Thymus (tissue), 11 donors: ENCODE data around the gene CNTRL. TPM values are rescaled to one million over a fixed set of nuclear protein-coding genes. Genes with fewer than 3 reads are reported as not detected.

Experiments used
- DNase-seq, 9 donors: peaks; one replicate each; pipeline ENCODE4 v3.0.0-alpha.2; 2013; ENCODE audit warnings: low spot score in 9 of 9, low read depth in 6 of 9, missing footprints in 1 of 9
- H3K27ac ChIP-seq, 2 donors: one replicate each; pipeline ENCODE4 v1.5.1; 2013; ENCODE audit warnings: control low read depth in 1 of 2, low read depth in 1 of 2, low read length in 1 of 2, mild to moderate bottlenecking in 1 of 2, moderate library complexity in 1 of 2
- H3K27me3 ChIP-seq, 2 donors: one replicate each; pipeline ENCODE4 v1.5.1; 2013; ENCODE audit warnings: low read length in 1 of 2; ENCODE audit not compliant: control insufficient read depth in 2 of 2, insufficient read depth in 1 of 2
- H3K36me3 ChIP-seq, 2 donors: one replicate each; pipeline ENCODE4 v1.5.1; 2013; ENCODE audit warnings: low read length in 1 of 2, mild to moderate bottlenecking in 1 of 2, moderate library complexity in 1 of 2; ENCODE audit not compliant: control insufficient read depth in 2 of 2, insufficient read depth in 2 of 2
- H3K4me1 ChIP-seq, 2 donors: one replicate each; pipeline ENCODE4 v1.5.1; 2013; ENCODE audit warnings: low read length in 2 of 2; ENCODE audit not compliant: control insufficient read depth in 2 of 2, insufficient read depth in 2 of 2
- H3K4me3 ChIP-seq, 2 donors: one replicate each; pipeline ENCODE4 v1.5.1; 2013; ENCODE audit warnings: low read length in 2 of 2, control low read depth in 1 of 2, mild to moderate bottlenecking in 1 of 2
- H3K9me3 ChIP-seq, 2 donors: one replicate each; pipeline ENCODE4 v1.5.1; 2013; ENCODE audit warnings: low read length in 1 of 2, mild to moderate bottlenecking in 1 of 2; ENCODE audit not compliant: control insufficient read depth in 2 of 2, insufficient read depth in 1 of 2
- WGBS: extraction: QIAGEN DNeasy Blood & Tissue Kit; methylation state at CpG from one replicate; pipeline ENCODE4 v1.1.7; 2013; 5-methylcytosine and 5-hydroxymethylcytosine counted together
- polyA plus RNA-seq: library from polyadenylated mRNA; stranded (reverse); fragments of 200-250 nt; gene quantifications from one replicate; pipeline ENCODE4 v1.2.3, GENCODE V29; 2013
- total RNA-seq: library from RNA; stranded (reverse); fragments of 120-200 nt; gene quantifications from one replicate; pipeline ENCODE4 v1.2.4, GENCODE V29; 2013
- donor health status: healthy.

CNTRL gene
- total and polyA plus RNA-seq, 2 donors = 24.1 to 39.4 TPM

DNA sequence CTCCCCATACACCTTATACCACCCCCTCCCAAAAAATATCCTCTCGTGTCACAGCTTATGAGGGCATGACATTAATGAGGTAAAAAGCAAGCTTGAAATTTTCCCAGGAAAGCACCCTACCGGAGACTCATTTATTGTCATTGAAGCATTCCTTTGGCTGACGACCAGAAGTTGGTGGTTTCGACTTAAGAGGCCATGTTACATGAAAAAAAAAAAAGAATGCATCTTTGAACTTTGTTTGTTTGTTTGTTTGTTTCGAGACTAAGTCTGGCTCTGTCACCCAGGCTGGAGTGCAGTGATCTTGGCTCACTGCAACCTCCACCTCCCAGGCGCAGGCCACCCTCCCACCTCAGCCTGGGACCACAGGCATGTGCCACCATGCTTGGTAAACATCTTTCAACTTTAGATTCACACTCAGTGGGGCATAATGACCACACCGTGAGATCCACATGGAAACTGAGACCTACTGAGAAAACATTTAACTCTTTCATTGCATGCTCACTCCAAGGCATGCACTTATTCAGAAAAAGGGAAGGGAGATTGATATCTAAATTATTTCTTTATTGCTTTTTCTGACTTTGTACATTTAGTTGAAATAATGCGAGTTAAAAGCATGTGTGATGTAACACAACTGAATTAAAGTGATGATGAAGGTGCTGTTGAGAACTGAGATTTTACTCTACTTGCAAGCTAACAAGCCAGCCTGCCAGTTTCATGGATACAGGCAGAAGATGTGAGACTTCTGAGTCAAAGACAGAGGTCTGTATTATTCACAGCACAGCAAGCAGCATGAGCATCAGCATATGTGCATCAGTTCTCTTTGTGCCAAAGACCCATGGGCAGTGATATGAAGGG, 132.0 kb downstream of the CNTRL start:
- WGBS = 96% methylated on average over 8 of the region's 8 CpGs

GRCh38 chr9:121207371-121207940, 132.7 kb downstream of the CNTRL start:
- Histone ChIP-seq H3K9me3 (no peaks in the 10 kb centered on the region), H3K27ac (no peak overlapping the region), H3K36me3 (no peaks in the 10 kb centered on the region), H3K4me3 (no peak overlapping the region), H3K27me3 (no peaks in the 10 kb centered on the region), H3K4me1 (peaks cover 0 to 2% of the 10 kb centered on the region in 2 donors)
- 58% methylated on average over 2 of the region's 2 CpGs for WGBS
- DNase-seq = no peak

More for the DNA sequence above, 132.0 kb downstream of the CNTRL start:
- H3K4me3 ChIP-seq = no peak overlapping the region
- H3K4me1 ChIP-seq = peaks cover 0 to 7% of the 10 kb centered on the region in 2 donors
- DNase-seq = peak in 1 of 9 donors; percentile 27
- no peaks in the 10 kb centered on the region for H3K27me3 ChIP-seq
- H3K36me3 ChIP-seq = no peaks in the 10 kb centered on the region
- no peaks in the 10 kb centered on the region for H3K9me3 ChIP-seq
- H3K27ac ChIP-seq = no peak overlapping the region

GRCh38 chr9:121210536-121210935, 135.8 kb downstream of the CNTRL start:
- Histone ChIP-seq H3K27ac (no peak overlapping the region), H3K4me1 (peaks cover 4 to 5% of the 10 kb centered on the region in 2 donors), H3K9me3 (no peaks in the 10 kb centered on the region), H3K27me3 (no peaks in the 10 kb centered on the region), H3K4me3 (no peak overlapping the region), H3K36me3 (no peaks in the 10 kb centered on the region)
- DNase-seq = no peak
- 95% methylated on average over 5 of the region's 5 CpGs for WGBS

GRCh38 chr9:121213136-121213806, 138.5 kb downstream of the CNTRL start:
- Histone ChIP-seq H3K4me3 (no peak overlapping the region), H3K4me1 (peaks cover 4 to 5% of the 10 kb centered on the region in 2 donors), H3K9me3 (no peaks in the 10 kb centered on the region), H3K36me3 (no peaks in the 10 kb centered on the region), H3K27me3 (no peaks in the 10 kb centered on the region), H3K27ac (no peak overlapping the region)
- peak in 8 of 9 donors; percentile 36 to 83 (median 63) for DNase-seq
- WGBS = 24% methylated on average over 9 of the region's 9 CpGs

DNA sequence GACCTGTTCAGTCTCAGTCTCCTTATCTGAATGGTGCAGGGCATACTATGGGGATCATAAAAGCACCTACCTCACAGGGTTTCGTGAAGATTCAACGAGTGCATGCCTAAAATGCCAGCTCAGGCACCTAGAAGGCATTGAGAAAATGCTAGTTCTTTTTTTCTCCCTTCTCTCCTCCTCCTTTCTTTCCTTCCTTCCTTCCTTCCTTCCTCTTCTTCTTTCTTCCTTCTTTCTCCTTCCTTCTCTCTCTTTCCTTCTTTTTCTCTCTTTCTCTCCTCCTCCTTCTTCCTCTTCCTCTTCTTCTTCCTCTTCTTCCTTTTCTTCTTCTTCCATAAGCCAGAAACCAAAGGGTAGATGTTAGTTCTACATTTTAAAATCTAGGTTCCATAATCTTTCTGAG, 139.2 kb downstream of the CNTRL start:
- H3K36me3 ChIP-seq = no peaks in the 10 kb centered on the region
- H3K9me3 ChIP-seq = no peaks in the 10 kb centered on the region
- no peak for DNase-seq
- 94% methylated on average over 2 of the region's 2 CpGs for WGBS
- peaks cover 4 to 5% of the 10 kb centered on the region in 2 donors for H3K4me1 ChIP-seq
- H3K27me3 ChIP-seq = no peaks in the 10 kb centered on the region
- no peak overlapping the region for H3K27ac ChIP-seq
- no peak overlapping the region for H3K4me3 ChIP-seq

GRCh38 chr9:121216271-121216805, 141.6 kb downstream of the CNTRL start:
- no peak overlapping the region for H3K4me3 ChIP-seq
- no peak for DNase-seq
- WGBS = 83% methylated on average over 3 of the region's 3 CpGs
- H3K36me3 ChIP-seq = no peaks in the 10 kb centered on the region
- no peaks in the 10 kb centered on the region for H3K9me3 ChIP-seq
- H3K27ac ChIP-seq = no peak overlapping the region
- peaks cover 4 to 11% of the 10 kb centered on the region in 2 donors for H3K4me1 ChIP-seq
- H3K27me3 ChIP-seq = no peaks in the 10 kb centered on the region

DNA sequence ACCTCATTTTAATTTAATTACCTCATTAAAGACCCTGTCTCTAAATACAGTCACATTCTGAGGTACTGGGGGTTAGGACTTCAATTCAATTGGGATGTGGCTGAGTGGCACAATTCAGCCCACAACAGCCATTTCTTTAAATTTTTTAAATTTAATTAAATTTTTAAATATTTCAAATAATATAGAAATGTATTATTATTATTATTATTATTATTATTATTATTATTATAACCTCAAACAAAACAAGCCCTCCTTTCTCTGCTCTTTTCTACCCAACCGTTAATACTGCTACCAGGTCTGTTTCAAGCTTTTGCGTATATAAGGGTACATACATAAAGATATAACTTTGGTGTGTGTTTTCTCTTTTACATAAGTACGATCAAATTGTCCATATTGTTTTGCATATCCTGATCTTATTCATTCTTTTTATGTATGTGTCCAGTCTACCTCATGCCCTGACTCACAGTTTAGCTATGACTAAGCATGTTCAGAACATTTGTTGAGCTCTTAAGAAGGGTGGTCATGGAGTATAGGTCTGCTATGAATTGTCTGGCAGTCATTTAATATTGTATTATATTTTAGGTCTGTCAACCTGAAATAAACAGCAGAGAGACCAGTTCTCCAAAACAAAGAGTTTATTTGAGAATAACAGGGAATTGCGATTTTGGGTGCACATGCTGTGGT, 143.0 kb downstream of the CNTRL start:
- Histone ChIP-seq H3K27me3 (no peaks in the 10 kb centered on the region), H3K4me1 (peaks cover 4 to 11% of the 10 kb centered on the region in 2 donors), H3K27ac (no peak overlapping the region), H3K9me3 (no peaks in the 10 kb centered on the region), H3K4me3 (no peak overlapping the region), H3K36me3 (no peaks in the 10 kb centered on the region)
- no peak for DNase-seq
- WGBS = 98% methylated on average over 4 of the region's 4 CpGs

- no peaks in the 10 kb centered on the region for H3K27me3 ChIP-seq
- 98% methylated on average over 8 of the region's 8 CpGs for WGBS
- no peak overlapping the region for H3K4me3 ChIP-seq
- no peaks in the 10 kb centered on the region for H3K9me3 ChIP-seq
- H3K36me3 ChIP-seq = no peaks in the 10 kb centered on the region
- no peak overlapping the region for H3K27ac ChIP-seq
- H3K4me1 ChIP-seq = peaks cover 0 to 6% of the 10 kb centered on the region in 2 donors
- DNase-seq = no peak
These were observed 143.7 kb downstream of the CNTRL start for GRCh38 chr9:121218357-121219027.
